Memory B cell (primary cell): ENCODE measurements around the gene TTYH1.
A peak's percentile ranks its signal among the peaks of the same experiment; 100 is the strongest.

ENCODE experiments used
- ATAC-seq: fragments of 150-1000 bp; cut with Tn5 transposase; 2 replicates; pipeline ENCODE4 v1.10.0; 2021; ENCODE audit warnings: low read depth, mild to moderate bottlenecking, moderate library complexity
- DNase-seq, 2 donors: peaks; one replicate each; pipeline ENCODE4 v3.0.0; 2022; ENCODE audit warnings: low spot score in 2 of 2
- H3K27ac Mint-ChIP-seq: one replicate; pipeline ENCODE4 v1.8.0; 2022; ENCODE audit warnings: mild to moderate bottlenecking, moderate library complexity, mixed read lengths
- H3K27me3 Mint-ChIP-seq: one replicate; pipeline ENCODE4 v1.8.0; 2022; ENCODE audit warnings: mixed read lengths
- H3K36me3 Mint-ChIP-seq: one replicate; pipeline ENCODE4 v1.8.0; 2022; ENCODE audit warnings: mild to moderate bottlenecking, mixed read lengths
- H3K4me1 Mint-ChIP-seq: one replicate; pipeline ENCODE4 v1.8.0; 2022; ENCODE audit warnings: mixed read lengths
- H3K4me3 Mint-ChIP-seq: one replicate; pipeline ENCODE4 v1.8.0; 2022; ENCODE audit warnings: mild to moderate bottlenecking, moderate library complexity, mixed read lengths
- H3K9me3 Mint-ChIP-seq: one replicate; pipeline ENCODE4 v1.8.0; 2022; ENCODE audit warnings: mixed read lengths

Gene TTYH1

DNA sequence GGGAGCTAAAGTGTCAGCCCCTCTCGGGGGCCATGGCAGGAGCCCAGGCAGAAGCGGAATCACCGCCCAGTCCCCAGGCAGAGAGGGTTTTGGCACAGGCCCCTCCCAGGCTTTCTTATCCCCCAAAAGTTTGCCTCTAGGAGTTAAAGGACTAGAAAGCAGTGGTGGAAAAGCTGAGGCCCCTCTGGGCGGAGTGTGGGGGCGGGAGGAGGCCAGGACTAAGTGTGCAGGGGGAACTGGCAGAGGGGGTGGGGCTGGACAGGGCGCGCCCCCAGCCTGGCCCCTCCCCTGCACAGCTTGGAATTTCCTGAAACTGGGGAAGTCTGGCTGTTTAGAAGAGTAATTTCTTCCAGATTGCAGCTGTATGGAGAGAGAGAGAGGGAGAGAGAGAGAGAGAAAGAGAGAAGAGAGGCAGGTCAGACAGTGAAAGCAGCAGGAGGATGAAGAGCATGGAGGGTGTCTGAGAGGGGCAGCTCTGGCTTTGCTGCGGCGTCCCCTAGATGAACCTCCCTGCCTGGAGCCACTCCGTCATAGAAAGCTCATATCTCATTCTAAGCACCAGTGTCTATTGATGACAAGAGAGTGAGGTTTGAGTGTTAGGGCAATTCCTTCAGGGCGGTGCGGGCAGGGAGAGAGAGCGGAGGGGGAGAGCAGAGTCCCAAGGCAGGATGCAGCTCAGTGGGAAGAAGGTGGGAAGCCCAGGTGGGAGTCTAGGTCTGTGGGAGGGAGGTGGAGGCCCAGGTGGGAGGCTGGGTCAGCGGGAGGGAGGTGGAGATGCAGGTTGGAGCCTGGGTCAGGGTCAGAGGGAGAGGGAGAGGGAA lies 58.0 kb downstream of the TTYH1 start, which contains the start of gene CDC42EP5:
Gene CDC42EP5, minus strand, starts transcription at position 226 of the 821 bp plus-strand sequence. CDS start 7,749 bp downstream, outside the sequence.
- no peaks in the 10 kb centered on the region for H3K36me3 Mint-ChIP-seq
- peaks cover 25% of the 10 kb centered on the region for H3K27me3 Mint-ChIP-seq
- no peak for DNase-seq
- peaks cover 19% of the 10 kb centered on the region for H3K4me1 Mint-ChIP-seq
- no peaks in the 10 kb centered on the region for H3K9me3 Mint-ChIP-seq
- H3K4me3 Mint-ChIP-seq = no peak within 1 kb of the TSS
- peak; percentile 33 for ATAC-seq
- H3K27ac Mint-ChIP-seq = no peak within 1 kb of the TSS

DNA sequence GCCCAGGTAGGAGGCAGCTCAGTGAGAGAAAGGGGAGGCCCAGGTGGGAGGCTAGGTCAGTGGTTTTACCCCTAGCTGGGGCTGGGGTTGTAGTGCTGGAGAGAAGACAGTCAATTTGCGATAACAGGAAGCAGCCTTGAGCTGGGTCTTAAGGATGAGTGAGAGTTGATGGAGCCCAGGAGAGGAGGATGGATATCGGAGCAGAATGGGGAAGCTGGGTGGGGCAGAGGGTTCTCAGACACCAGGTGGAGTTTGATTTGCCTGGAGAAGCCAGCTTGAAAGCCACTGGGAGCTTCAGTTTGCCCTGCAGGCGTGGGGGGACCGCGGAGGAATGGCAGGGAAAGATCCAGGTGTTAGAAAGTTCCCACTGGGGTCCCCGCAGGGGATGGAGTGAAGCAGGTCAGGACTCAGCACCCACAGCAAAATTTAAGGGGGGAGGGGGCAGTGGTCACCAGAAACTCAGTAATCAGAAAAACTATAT lies 58.7 kb downstream of the TTYH1 start:
- DNase-seq (no peak), ATAC-seq (no peak)
- Mint-ChIP-seq H3K9me3 (no peaks in the 10 kb centered on the region), H3K27ac (no peak overlapping the region), H3K4me1 (peaks cover 16% of the 10 kb centered on the region), H3K36me3 (no peaks in the 10 kb centered on the region), H3K4me3 (no peak overlapping the region), H3K27me3 (peaks cover 26% of the 10 kb centered on the region)

DNA sequence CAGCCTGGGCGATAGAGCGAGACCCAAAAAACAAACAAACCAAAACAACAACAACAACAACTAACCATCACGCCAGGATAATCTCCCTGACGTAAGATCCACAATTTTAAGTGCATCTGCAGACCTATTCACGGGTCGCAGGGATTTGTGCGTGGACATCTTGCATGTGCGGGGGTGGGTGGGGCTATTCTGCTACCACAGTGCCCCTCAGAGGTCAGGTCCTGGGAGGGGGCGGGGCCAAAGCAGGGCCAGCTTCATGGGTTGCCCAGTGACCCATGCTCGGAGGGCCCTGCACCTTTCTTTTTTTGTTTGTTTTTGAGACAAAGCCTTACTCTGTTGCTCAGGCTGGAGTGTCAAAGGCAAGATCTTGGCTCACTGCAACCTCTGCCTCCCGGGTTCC lies 60.4 kb downstream of the TTYH1 start:
- H3K9me3 Mint-ChIP-seq = no peaks in the 10 kb centered on the region
- no peak overlapping the region for H3K27ac Mint-ChIP-seq
- peaks cover 11% of the 10 kb centered on the region for H3K4me1 Mint-ChIP-seq
- H3K4me3 Mint-ChIP-seq = no peak overlapping the region
- H3K36me3 Mint-ChIP-seq = no peaks in the 10 kb centered on the region
- ATAC-seq (no peak), DNase-seq (no peak)
- H3K27me3 Mint-ChIP-seq = peaks cover 23% of the 10 kb centered on the region

DNA sequence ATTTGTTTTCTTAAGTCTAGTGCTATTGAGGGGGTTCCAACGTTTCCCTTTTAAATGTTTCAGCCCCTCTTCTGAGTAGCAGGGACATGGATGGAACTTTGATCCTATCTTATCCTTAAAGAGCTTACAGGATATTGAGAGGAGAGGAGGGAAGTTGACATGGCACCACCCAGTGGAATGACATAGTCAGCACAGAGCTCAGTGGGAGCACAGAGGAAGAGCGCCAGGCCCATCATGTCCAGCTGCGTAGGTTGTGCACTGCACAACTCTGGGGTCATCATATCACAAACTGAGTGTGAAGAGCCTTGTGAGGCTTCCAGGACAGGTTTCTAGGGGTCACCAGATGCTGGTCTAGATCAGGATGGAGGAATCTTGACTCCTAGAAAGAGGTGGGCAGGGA lies 62.4 kb downstream of the TTYH1 start:
- ATAC-seq (no peak), DNase-seq (no peak)
- no peak overlapping the region for H3K27ac Mint-ChIP-seq
- no peak overlapping the region for H3K4me3 Mint-ChIP-seq
- peaks cover 21% of the 10 kb centered on the region for H3K27me3 Mint-ChIP-seq
- no peaks in the 10 kb centered on the region for H3K36me3 Mint-ChIP-seq
- peaks cover 16% of the 10 kb centered on the region for H3K4me1 Mint-ChIP-seq
- H3K9me3 Mint-ChIP-seq = no peaks in the 10 kb centered on the region

DNA sequence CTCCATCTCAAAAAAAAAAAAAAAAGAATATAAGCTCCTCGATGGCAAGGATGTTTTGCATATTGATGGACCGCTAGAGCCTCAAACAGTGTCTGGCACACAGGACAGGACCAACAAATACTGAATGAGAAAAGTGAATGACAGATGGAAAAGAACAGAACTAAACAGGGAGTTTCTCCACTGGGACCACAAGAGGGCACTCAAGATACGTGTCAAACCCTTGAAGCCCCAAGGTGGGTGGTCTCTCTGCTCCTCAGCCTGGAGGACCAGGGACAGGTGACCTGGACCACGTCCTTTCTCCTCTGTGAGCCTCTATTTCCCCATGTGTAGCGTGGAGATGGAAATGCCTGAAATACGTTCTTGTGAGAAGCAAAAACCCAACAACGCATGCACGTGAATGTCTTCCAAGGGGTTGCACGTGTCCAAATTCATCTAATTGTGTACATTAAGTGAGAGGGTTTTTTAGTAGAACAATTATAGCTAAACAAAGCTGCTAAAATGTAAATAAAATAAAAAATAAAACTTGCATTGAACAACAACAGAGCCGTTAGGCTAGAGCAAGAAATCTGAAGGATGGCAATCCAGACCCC lies 63.5 kb downstream of the TTYH1 start:
- Mint-ChIP-seq H3K4me1 (peaks cover 15% of the 10 kb centered on the region), H3K27ac (no peak overlapping the region), H3K9me3 (no peaks in the 10 kb centered on the region), H3K36me3 (no peaks in the 10 kb centered on the region), H3K27me3 (peaks cover 18% of the 10 kb centered on the region), H3K4me3 (no peak overlapping the region)
- no peak for DNase-seq
- peak; percentile 47 for ATAC-seq

DNA sequence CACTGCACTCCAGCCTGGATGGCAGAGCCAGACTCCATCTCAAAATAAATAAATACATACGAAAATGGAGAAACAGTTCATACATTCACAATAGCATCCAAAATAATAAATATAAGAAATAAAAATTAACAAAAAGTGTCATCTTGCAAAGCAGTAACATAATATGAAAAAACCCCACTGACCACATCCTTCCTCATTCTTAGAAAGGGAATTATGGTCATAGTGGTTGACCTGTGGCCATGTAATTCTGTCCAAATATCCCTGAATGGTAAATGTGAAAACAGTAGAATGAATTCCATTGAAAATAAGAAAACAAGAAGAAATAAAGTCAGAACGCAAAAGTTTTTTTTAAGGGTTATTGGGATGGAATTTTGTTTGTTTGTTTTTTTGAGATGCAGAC lies 64.8 kb downstream of the TTYH1 start:
- H3K36me3 Mint-ChIP-seq = no peaks in the 10 kb centered on the region
- DNase-seq = no peak
- ATAC-seq = no peak
- peaks cover 15% of the 10 kb centered on the region for H3K4me1 Mint-ChIP-seq
- H3K27me3 Mint-ChIP-seq = peaks cover 24% of the 10 kb centered on the region
- no peaks in the 10 kb centered on the region for H3K9me3 Mint-ChIP-seq
- H3K4me3 Mint-ChIP-seq = no peak overlapping the region
- no peak overlapping the region for H3K27ac Mint-ChIP-seq

DNA sequence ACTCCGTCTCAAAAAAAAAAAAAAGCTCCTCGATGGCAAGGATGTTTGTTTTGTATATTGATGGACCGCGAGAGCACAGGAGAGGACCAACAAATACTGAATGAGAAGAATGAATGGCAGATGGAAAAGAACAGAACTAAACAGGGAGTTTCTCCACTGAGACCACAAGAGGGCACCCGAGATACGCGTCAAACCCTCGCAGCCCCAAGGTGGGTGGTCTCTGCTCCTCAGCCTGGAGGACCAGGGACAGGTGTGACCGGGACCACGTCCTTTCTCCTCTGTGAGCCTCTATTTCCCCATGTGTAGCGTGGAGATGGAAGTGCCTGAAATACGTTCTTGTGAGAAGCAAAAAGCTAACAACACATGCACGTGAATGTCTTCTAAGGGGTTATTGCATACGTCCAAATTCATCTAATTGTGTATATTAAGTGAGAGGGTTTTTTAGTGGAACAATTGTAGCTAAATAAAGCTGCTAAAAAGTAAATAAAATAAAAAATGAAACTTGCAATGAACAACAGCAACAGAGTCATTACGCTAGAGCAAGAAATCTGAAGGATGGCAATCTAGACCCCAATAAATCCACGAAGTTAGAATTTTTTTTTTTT lies 66.2 kb downstream of the TTYH1 start:
- Mint-ChIP-seq H3K4me3 (no peak overlapping the region), H3K27ac (no peak overlapping the region)

DNA sequence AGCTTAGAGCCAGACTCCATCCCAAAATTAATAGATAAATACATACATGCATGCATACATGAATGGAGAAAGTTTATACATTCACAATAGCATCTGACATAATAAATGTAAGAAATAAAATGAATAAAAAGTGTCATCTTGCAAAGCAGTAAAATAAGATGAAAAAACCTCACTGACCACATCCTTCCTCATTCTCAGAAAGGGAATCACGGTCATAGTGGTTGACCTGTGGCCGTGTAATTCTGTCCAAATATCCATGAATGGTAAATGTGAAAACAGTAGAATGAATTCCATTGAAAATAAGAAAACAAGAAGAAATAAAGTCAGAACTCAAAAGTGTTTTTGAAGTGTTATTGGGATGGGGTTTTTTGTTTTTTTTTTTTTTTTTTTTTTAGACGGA lies 67.6 kb downstream of the TTYH1 start:
- Mint-ChIP-seq H3K4me1 (peaks cover 15% of the 10 kb centered on the region), H3K36me3 (no peaks in the 10 kb centered on the region), H3K9me3 (no peaks in the 10 kb centered on the region), H3K4me3 (no peak overlapping the region), H3K27me3 (peaks cover 20% of the 10 kb centered on the region), H3K27ac (no peak overlapping the region)
- DNase-seq (no peak), ATAC-seq (peak; percentile 38)

More for the DNA sequence above, 66.2 kb downstream of the TTYH1 start:
- ATAC-seq (peak; percentile 66), DNase-seq (peak; percentile 48 to 69)
- peaks cover 15% of the 10 kb centered on the region for H3K4me1 Mint-ChIP-seq
- no peaks in the 10 kb centered on the region for H3K9me3 Mint-ChIP-seq
- no peaks in the 10 kb centered on the region for H3K36me3 Mint-ChIP-seq
- peaks cover 26% of the 10 kb centered on the region for H3K27me3 Mint-ChIP-seq

DNA sequence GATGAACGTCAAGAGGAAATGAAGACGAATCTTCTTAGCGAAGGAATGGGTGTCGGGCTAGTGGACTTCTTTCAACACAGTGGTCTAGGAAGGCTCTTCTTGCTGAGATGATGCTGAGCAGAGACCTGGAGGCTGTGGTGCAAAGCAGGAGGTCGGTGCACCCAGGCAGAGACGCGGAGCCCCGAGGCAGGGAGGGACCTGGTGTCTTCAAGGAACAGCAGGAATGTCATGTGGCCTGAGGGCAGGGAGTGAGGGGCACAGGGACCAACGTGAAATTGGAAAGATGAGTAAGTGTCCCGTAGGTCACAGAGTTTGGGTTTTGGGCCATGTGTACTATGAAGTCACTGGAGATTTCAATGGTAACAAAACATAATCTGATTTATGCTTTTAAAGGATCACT lies 69.2 kb downstream of the TTYH1 start:
- peaks cover 18% of the 10 kb centered on the region for H3K27me3 Mint-ChIP-seq
- ATAC-seq = no peak

DNA sequence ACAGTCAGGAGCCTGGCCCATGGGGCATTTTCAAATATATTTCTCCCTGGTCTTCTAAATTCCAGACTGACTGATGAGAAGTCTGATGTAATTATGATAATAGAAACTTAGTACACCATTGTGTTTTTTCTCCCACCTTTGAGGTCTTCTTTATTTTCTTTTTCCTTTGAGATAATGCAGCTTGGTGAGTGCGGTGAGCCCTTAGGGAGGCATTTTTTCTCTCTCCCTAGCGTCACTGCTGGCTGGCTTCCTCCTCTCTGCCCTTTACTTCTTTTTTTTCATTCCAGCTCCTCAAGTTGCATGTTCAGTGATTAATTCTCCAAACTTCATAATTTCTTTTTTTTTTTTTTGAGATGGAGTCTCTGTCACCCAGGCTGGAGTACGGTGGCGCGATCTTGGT lies 70.6 kb downstream of the TTYH1 start:
- ATAC-seq (no peak), DNase-seq (no peak)
- Mint-ChIP-seq H3K4me3 (no peak overlapping the region), H3K4me1 (peaks cover 19% of the 10 kb centered on the region), H3K27ac (no peak overlapping the region), H3K27me3 (peaks cover 22% of the 10 kb centered on the region), H3K9me3 (no peaks in the 10 kb centered on the region), H3K36me3 (no peaks in the 10 kb centered on the region)

More for the DNA sequence above, 69.2 kb downstream of the TTYH1 start:
- Mint-ChIP-seq H3K9me3 (no peaks in the 10 kb centered on the region), H3K4me3 (no peak overlapping the region), H3K27ac (no peak overlapping the region), H3K36me3 (no peaks in the 10 kb centered on the region), H3K4me1 (peaks cover 15% of the 10 kb centered on the region)
- DNase-seq = no peak
